ENCODE measurements around the gene TUBB3. TPM values are rescaled to one million over a fixed set of nuclear protein-coding genes. Genes with fewer than 3 reads are reported as not detected.
"Not testable (repeated sequence)": the region's sequence is repeated elsewhere in the genome, so short reads cannot be mapped to it uniquely, and the experiment has no call there.

Gene TUBB3
- total RNA-seq, 1 donor from 2014 or later = 459 TPM

- Histone ChIP-seq H3K79me2 (ENCODE audit: insufficient read depth, low read length) (peaks cover 5% of the 10 kb centered on the region), H3K36me3 (ENCODE audit: insufficient read depth, low read length) (no peaks in the 10 kb centered on the region), H2AFZ (ENCODE audit: low read depth, low read length) (no peak overlapping the region), H3K9ac (ENCODE audit: low read length) (no peak overlapping the region), H3K4me1 (ENCODE audit: insufficient read depth, low read length) (no peaks in the 10 kb centered on the region), H4K20me1 (ENCODE audit: insufficient read depth, low read length) (no peaks in the 10 kb centered on the region), H3K9me3 (ENCODE audit: insufficient read depth, low read depth, low read length) (peaks cover 2% of the 10 kb centered on the region), H3K4me3 (ENCODE audit: insufficient read depth, low read depth, low read length) (no peak overlapping the region), H3K27ac (ENCODE audit: low read depth, low read length) (no peak overlapping the region), H3K27me3 (ENCODE audit: insufficient read depth, low read length) (no peaks in the 10 kb centered on the region), H3K4me2 (ENCODE audit: low read length) (no peak overlapping the region)
- Mint-ChIP-seq H3K27ac (ENCODE audit: unreplicated experiment) (no peak overlapping the region), H3K9me3 (ENCODE audit: unreplicated experiment) (peaks cover 4% of the 10 kb centered on the region), H3K4me1 (ENCODE audit: low read depth, unreplicated experiment) (peaks cover 2% of the 10 kb centered on the region), H3K27me3 (ENCODE audit: low read depth, unreplicated experiment) (no peaks in the 10 kb centered on the region), H3K4me3 (ENCODE audit: unreplicated experiment) (no peak overlapping the region), H3K36me3 (ENCODE audit: low read depth, unreplicated experiment) (peaks cover 17% of the 10 kb centered on the region)
- no peak for DNase-seq (ENCODE audit: low read depth)
- FAIRE-seq = no peak
- TF ChIP-seq EZH2 (IDR thresholded peaks at IDR 0.05; ENCODE audit: insufficient read depth, low read length) = no peak
- TF ChIP-seq CTCF (IDR thresholded peaks at IDR 0.05; ENCODE audit: insufficient read depth, low read depth, low read length) = no peak
These were observed 42.5 kb downstream of the TUBB3 start for GRCh38 chr16:89965447-89966225.

- FAIRE-seq (no peak), DNase-seq (ENCODE audit: low read depth) (no peak)
- TF ChIP-seq CTCF (IDR thresholded peaks at IDR 0.05; ENCODE audit: insufficient read depth, low read depth, low read length) (no peak), EZH2 (IDR thresholded peaks at IDR 0.05; ENCODE audit: insufficient read depth, low read length) (no peak)
- Mint-ChIP-seq H3K9me3 (ENCODE audit: unreplicated experiment) (peaks cover 11% of the 10 kb centered on the region), H3K27me3 (ENCODE audit: low read depth, unreplicated experiment) (no peaks in the 10 kb centered on the region), H3K36me3 (ENCODE audit: low read depth, unreplicated experiment) (peaks cover 22% of the 10 kb centered on the region), H3K4me1 (ENCODE audit: low read depth, unreplicated experiment) (peaks cover 6% of the 10 kb centered on the region), H3K27ac (ENCODE audit: unreplicated experiment) (no peak overlapping the region), H3K4me3 (ENCODE audit: unreplicated experiment) (no peak overlapping the region)
- Histone ChIP-seq H4K20me1 (ENCODE audit: insufficient read depth, low read length) (no peaks in the 10 kb centered on the region), H3K4me2 (ENCODE audit: low read length) (no peak overlapping the region), H3K79me2 (ENCODE audit: insufficient read depth, low read length) (peaks cover 15% of the 10 kb centered on the region), H3K27ac (ENCODE audit: low read depth, low read length) (no peak overlapping the region), H2AFZ (ENCODE audit: low read depth, low read length) (no peak overlapping the region), H3K36me3 (ENCODE audit: insufficient read depth, low read length) (no peaks in the 10 kb centered on the region), H3K4me1 (ENCODE audit: insufficient read depth, low read length) (peaks cover 9% of the 10 kb centered on the region), H3K9ac (ENCODE audit: low read length) (no peak overlapping the region), H3K9me3 (ENCODE audit: insufficient read depth, low read depth, low read length) (peaks cover 11% of the 10 kb centered on the region), H3K4me3 (ENCODE audit: insufficient read depth, low read depth, low read length) (no peak overlapping the region), H3K27me3 (ENCODE audit: insufficient read depth, low read length) (no peaks in the 10 kb centered on the region)
These were observed 43.6 kb downstream of the TUBB3 start for GRCh38 chr16:89966756-89967155.

DNA sequence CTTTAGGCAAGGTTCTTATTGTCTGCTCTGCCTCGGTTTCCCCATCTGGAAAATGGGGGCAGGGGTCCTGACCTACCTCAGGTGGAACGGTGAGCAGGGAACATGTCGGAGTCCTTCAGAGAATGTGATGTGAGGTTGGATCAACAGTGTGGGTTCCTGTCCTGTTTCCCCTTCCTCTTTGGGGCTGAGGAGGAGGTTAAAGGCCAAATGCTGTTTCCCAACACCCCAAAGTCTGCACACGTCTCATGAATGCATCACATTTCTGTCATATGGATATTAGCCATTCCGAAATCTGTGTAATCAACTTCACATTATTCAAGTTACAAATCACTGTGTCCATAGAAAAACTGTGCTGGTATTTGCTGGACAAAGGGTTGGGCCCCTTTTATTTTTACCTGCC lies 44.3 kb downstream of the TUBB3 start:
- not testable (repeated sequence) for H3K9ac ChIP-seq (ENCODE audit: low read length); H3K27me3 Mint-ChIP-seq (ENCODE audit: low read depth, unreplicated experiment); DNase-seq (ENCODE audit: low read depth); H3K36me3 ChIP-seq (ENCODE audit: insufficient read depth, low read length); H4K20me1 ChIP-seq (ENCODE audit: insufficient read depth, low read length); H3K4me2 ChIP-seq (ENCODE audit: low read length); H3K27me3 ChIP-seq (ENCODE audit: insufficient read depth, low read length); H2AFZ ChIP-seq (ENCODE audit: low read depth, low read length); H3K27ac Mint-ChIP-seq (ENCODE audit: unreplicated experiment); H3K4me3 Mint-ChIP-seq (ENCODE audit: unreplicated experiment); H3K4me3 ChIP-seq (ENCODE audit: insufficient read depth, low read depth, low read length); H3K4me1 Mint-ChIP-seq (ENCODE audit: low read depth, unreplicated experiment); FAIRE-seq; H3K27ac ChIP-seq (ENCODE audit: low read depth, low read length)
- Histone ChIP-seq H3K79me2 (ENCODE audit: insufficient read depth, low read length) (peaks cover 20% of the 10 kb centered on the region), H3K4me1 (ENCODE audit: insufficient read depth, low read length) (peaks cover 12% of the 10 kb centered on the region), H3K9me3 (ENCODE audit: insufficient read depth, low read depth, low read length) (peaks cover 13% of the 10 kb centered on the region)
- Mint-ChIP-seq H3K9me3 (ENCODE audit: unreplicated experiment) (peaks cover 11% of the 10 kb centered on the region), H3K36me3 (ENCODE audit: low read depth, unreplicated experiment) (peaks cover 22% of the 10 kb centered on the region)

DNA sequence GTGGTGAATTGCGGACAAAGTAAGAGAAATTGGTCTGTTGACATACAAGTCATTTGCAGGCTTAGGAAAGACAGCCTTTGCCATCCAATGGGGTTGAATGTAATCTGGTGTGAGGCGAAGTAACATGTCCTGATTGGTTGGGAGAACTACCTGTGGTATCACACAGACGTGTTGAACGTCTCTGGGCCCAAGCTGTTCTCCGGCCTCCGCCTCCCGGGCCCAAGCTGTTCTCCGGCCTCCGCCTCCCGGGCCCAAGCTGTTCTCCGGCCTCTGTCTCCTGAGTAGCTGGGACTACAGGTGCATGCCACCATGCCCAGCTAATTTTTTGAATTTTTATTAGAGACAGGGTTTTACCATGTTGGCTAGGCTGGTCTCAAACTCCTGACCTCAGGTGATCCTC lies 44.9 kb downstream of the TUBB3 start:
- Mint-ChIP-seq H3K9me3 (ENCODE audit: unreplicated experiment) (peaks cover 11% of the 10 kb centered on the region), H3K36me3 (ENCODE audit: low read depth, unreplicated experiment) (peaks cover 22% of the 10 kb centered on the region)
- not testable (repeated sequence) for H3K4me2 ChIP-seq (ENCODE audit: low read length); H3K4me3 ChIP-seq (ENCODE audit: insufficient read depth, low read depth, low read length); H3K4me3 Mint-ChIP-seq (ENCODE audit: unreplicated experiment); DNase-seq (ENCODE audit: low read depth); H3K27me3 Mint-ChIP-seq (ENCODE audit: low read depth, unreplicated experiment); H3K27ac ChIP-seq (ENCODE audit: low read depth, low read length); H3K4me1 Mint-ChIP-seq (ENCODE audit: low read depth, unreplicated experiment); FAIRE-seq; H3K27ac Mint-ChIP-seq (ENCODE audit: unreplicated experiment); H3K27me3 ChIP-seq (ENCODE audit: insufficient read depth, low read length); H3K36me3 ChIP-seq (ENCODE audit: insufficient read depth, low read length); H3K9ac ChIP-seq (ENCODE audit: low read length); H4K20me1 ChIP-seq (ENCODE audit: insufficient read depth, low read length); H2AFZ ChIP-seq (ENCODE audit: low read depth, low read length)
- Histone ChIP-seq H3K4me1 (ENCODE audit: insufficient read depth, low read length) (peaks cover 12% of the 10 kb centered on the region), H3K9me3 (ENCODE audit: insufficient read depth, low read depth, low read length) (peaks cover 13% of the 10 kb centered on the region), H3K79me2 (ENCODE audit: insufficient read depth, low read length) (peaks cover 27% of the 10 kb centered on the region)
